GM12872 (cell line): ENCODE data around the gene ALG9.
A peak's percentile ranks its signal among the peaks of the same experiment; 100 is the strongest.

Experiments
- CTCF ChIP-seq: IDR thresholded peaks from 3 replicates; pipeline ENCODE4 v1.5.1; 2011; ENCODE audit warnings: low read depth, mild to moderate bottlenecking, low read length, moderate library complexity; ENCODE audit not compliant: insufficient read depth

ALG9 gene

GRCh38 chr11:111777094-111778046 is 94.0 kb downstream of the ALG9 start:
- TF ChIP-seq CTCF, result peak; percentile 67

- no peak for TF ChIP-seq CTCF
Observed at GRCh38 chr11:111776398-111777093, 94.8 kb downstream of the ALG9 start.

GRCh38 chr11:111774955-111775710 is 96.2 kb downstream of the ALG9 start:
- TF ChIP-seq CTCF, result no peak

- no peak for TF ChIP-seq CTCF
Observed at GRCh38 chr11:111772535-111772934, 98.8 kb downstream of the ALG9 start.

GRCh38 chr11:111770581-111771134 is 100.7 kb downstream of the ALG9 start:
- no peak for TF ChIP-seq CTCF

- no peak for TF ChIP-seq CTCF
Observed at GRCh38 chr11:111766834-111767142, 104.6 kb downstream of the ALG9 start.
